Lower leg skin (tissue), 4 donors: ENCODE measurements around the gene KRR1. TPM values are rescaled to one million over a fixed set of nuclear protein-coding genes. Genes with fewer than 3 reads are reported as not detected.

ENCODE experiments used
- DNase-seq, 2 donors: peaks; one replicate each; pipeline ENCODE4 v3.0.0-alpha.2; 2019; ENCODE audit warnings: low spot score in 2 of 2
- H3K4me3 ChIP-seq: fragments of 200-600 bp; sonication (generic); 2 replicates; pipeline ENCODE4 v1.5.1; 2017; ENCODE audit warnings: mild to moderate bottlenecking, low read depth; ENCODE audit not compliant: poor library complexity, severe bottlenecking
- POLR2A ChIP-seq, 2 donors: fragments of 450-650 bp; IDR thresholded peaks; one replicate each; pipeline ENCODE4 v1.6.1; 2016 to 2017; ENCODE audit warnings: antibody characterized with exemption in 2 of 2, mild to moderate bottlenecking in 1 of 2, moderate library complexity in 1 of 2
- WGBS, 2 donors: methylation state at CpG; one replicate each; pipeline ENCODE4 v1.1.5; 2018; 5-methylcytosine and 5-hydroxymethylcytosine counted together
- intact Hi-C: fragments of 100-400 bp; cut with DNase I; formaldehyde crosslinking; loops from one replicate; pipeline ENCODE4 v1.15.0; 2023; ENCODE audit warnings: low total_unique reads
- total RNA-seq, 4 donors: library from RNA; depleted of rRNA; stranded (reverse); fragments of >200 nt; gene quantifications; one replicate each; pipeline ENCODE4 v1.1.0, GENCODE V29; 2016
- TF ChIP-seq, protein P1 (sequence below), 3 donors: fragments of 450-650 bp; IDR thresholded peaks; one replicate each; pipeline ENCODE4 v1.5.1; 2016; ENCODE audit warnings: antibody characterized with exemption in 3 of 3, mild to moderate bottlenecking in 3 of 3, moderate library complexity in 2 of 3

The KRR1 gene
- 10 to 100 TPM; 21.3 to 52.3 (median 32.0) TPM for total RNA-seq

- 5 to 6% methylated on average over 47 of the region's 47 CpGs for WGBS, 2 donors
- intact Hi-C loops = loop anchor here (10.0 kb wide), 1 partner anchor 863 kb away; no protein-coding TSS in a partner anchor
- peak; percentile 93 to 97 for DNase-seq
- H3K4me3 ChIP-seq = peak within 1 kb of the TSS; percentile 74
- TF ChIP-seq, protein P1, sequence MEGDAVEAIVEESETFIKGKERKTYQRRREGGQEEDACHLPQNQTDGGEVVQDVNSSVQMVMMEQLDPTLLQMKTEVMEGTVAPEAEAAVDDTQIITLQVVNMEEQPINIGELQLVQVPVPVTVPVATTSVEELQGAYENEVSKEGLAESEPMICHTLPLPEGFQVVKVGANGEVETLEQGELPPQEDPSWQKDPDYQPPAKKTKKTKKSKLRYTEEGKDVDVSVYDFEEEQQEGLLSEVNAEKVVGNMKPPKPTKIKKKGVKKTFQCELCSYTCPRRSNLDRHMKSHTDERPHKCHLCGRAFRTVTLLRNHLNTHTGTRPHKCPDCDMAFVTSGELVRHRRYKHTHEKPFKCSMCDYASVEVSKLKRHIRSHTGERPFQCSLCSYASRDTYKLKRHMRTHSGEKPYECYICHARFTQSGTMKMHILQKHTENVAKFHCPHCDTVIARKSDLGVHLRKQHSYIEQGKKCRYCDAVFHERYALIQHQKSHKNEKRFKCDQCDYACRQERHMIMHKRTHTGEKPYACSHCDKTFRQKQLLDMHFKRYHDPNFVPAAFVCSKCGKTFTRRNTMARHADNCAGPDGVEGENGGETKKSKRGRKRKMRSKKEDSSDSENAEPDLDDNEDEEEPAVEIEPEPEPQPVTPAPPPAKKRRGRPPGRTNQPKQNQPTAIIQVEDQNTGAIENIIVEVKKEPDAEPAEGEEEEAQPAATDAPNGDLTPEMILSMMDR (IDR thresholded peaks at IDR 0.05) = no peak
- no peak for TF ChIP-seq POLR2A (IDR thresholded peaks at IDR 0.05)
Observed at GRCh38 chr12:75511116-75512048, at the start of gene KRR1. Gene KRR1, minus strand, starts transcription at chr12:75511609. Its CDS starts 12 bp downstream, at chr12:75511597.

- TF ChIP-seq POLR2A (IDR thresholded peaks at IDR 0.05) = no peak
- TF ChIP-seq, protein P1 (IDR thresholded peaks at IDR 0.05) = no peak
- WGBS, 2 donors = 17 to 20% methylated on average over 2 of the region's 2 CpGs
- no peak overlapping the region for H3K4me3 ChIP-seq
- intact Hi-C loops = no loop called here
- no peak for DNase-seq
Observed at GRCh38 chr12:75560167-75560566, 48.8 kb upstream of the KRR1 start.

DNA sequence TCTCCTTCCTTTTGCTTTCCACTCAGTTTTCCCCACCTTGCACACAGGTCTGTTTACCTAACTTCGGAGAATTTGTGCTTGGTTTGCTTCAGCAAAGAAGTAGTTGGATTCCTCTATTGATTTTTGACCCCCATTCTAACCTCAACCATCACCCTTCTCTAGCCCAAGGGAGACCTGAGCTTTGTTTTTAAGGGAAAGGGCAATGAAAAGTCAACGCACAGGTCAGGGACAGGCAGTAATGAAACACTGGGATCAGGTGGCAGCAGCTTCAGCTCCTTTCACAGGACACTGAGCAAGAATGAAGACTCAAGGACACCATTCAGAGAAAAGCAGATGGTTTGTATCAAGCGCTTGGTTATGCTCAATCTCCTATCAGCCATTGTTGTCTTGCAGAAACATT lies 46.9 kb upstream of the KRR1 start:
- no peak for DNase-seq
- H3K4me3 ChIP-seq = no peak overlapping the region
- intact Hi-C loops = loop anchor here (10.0 kb wide), 1 partner anchor 477 kb away; the partner anchor contains the start of gene PHLDA1
- WGBS, 2 donors = 96 to 97% methylated on average over 3 of the region's 3 CpGs
- TF ChIP-seq POLR2A (IDR thresholded peaks at IDR 0.05) = no peak
- TF ChIP-seq, protein P1 (IDR thresholded peaks at IDR 0.05) = no peak

- intact Hi-C loops = loop anchor here (10.0 kb wide), 1 partner anchor 478 kb away; the partner anchor contains the start of gene PHLDA1
- no peak for TF ChIP-seq POLR2A (IDR thresholded peaks at IDR 0.05)
- TF ChIP-seq, protein P1 (IDR thresholded peaks at IDR 0.05) = no peak
- H3K4me3 ChIP-seq = no peak overlapping the region
- no peak for DNase-seq
- 57 to 59% methylated on average over 3 of the region's 3 CpGs for WGBS, 2 donors
Observed at GRCh38 chr12:75556311-75556899, 45.0 kb upstream of the KRR1 start.

- WGBS, 2 donors = 81 to 82% methylated on average over 1 of the region's 1 CpG
- TF ChIP-seq, protein P1 (IDR thresholded peaks at IDR 0.05) = no peak
- no peak for TF ChIP-seq POLR2A (IDR thresholded peaks at IDR 0.05)
- intact Hi-C loops = loop anchor here (10.0 kb wide), 1 partner anchor 480 kb away; the partner anchor contains the start of gene PHLDA1
- no peak for DNase-seq
- no peak overlapping the region for H3K4me3 ChIP-seq
Observed at GRCh38 chr12:75554556-75554880, 43.1 kb upstream of the KRR1 start.
